B cell (primary cell): ENCODE measurements around the gene ADAMTSL5. TPM values are rescaled to one million over a fixed set of nuclear protein-coding genes. Genes with fewer than 3 reads are reported as not detected.
"Not testable (repeated sequence)": the region's sequence is repeated elsewhere in the genome, so short reads cannot be mapped to it uniquely, and the experiment has no call there.

ENCODE experiments used
- ATAC-seq: fragments of 200-7000 bp; cut with Tn5 transposase; one replicate; pipeline ENCODE4 v1.10.0; 2021; ENCODE audit warnings: low read depth, mild to moderate bottlenecking, moderate number of reproducible peaks, moderate library complexity
- CTCF ChIA-PET: fragments of 350-600 bp; sonication (Branson Sonifier 250); formaldehyde crosslinking; loops from one replicate; lab custom pipeline; 2021; ENCODE audit warnings: antibody characterized with exemption, inconsistent platforms; lab: Charles Lee
- POLR2A ChIA-PET: fragments of 350-600 bp; sonication (Branson Sonifier 250); formaldehyde crosslinking; loops from one replicate; lab custom pipeline; 2021; ENCODE audit warnings: antibody characterized with exemption; lab: Charles Lee
- DNase-seq: peaks from one replicate; pipeline ENCODE4 v3.0.0; 2013
- H2AFZ ChIP-seq: 2 replicates; pipeline ENCODE4 v1.6.1; 2012; ENCODE audit warnings: mild to moderate bottlenecking, low read depth, low read length; ENCODE audit not compliant: insufficient read depth, poor library complexity, severe bottlenecking
- H3K27ac ChIP-seq, 2 donors: 1 replicate in 1 of 2; 2 replicates in 1 of 2; pipeline ENCODE4 v1.5.1; 2012 to 2013; ENCODE audit warnings: low read length in 2 of 2, mild to moderate bottlenecking in 2 of 2, moderate library complexity in 1 of 2
- H3K27me3 ChIP-seq, 4 experiments: fragments of 200-600 bp in 1 of 4; sonication (generic) in 1 of 4; replicated peaks in 1 of 4; 1 replicate in 2 of 4; 2 replicates in 2 of 4; pipeline versions ENCODE4 v1.6.1 to v1.7.0; 2013 to 2016; ENCODE audit warnings: low read length in 3 of 4, mild to moderate bottlenecking in 2 of 4, mixed read lengths in 1 of 4, moderate library complexity in 1 of 4; ENCODE audit not compliant: insufficient read depth in 4 of 4, control insufficient read depth in 3 of 4; ENCODE audit errors: control extremely low read depth in 1 of 4
- H3K36me3 ChIP-seq, 2 experiments: replicated peaks in 1 of 2; 1 replicate in 1 of 2; 2 replicates in 1 of 2; pipeline versions ENCODE4 v1.6.1 to v1.7.1; 2013; ENCODE audit warnings: low read length in 1 of 2; ENCODE audit not compliant: insufficient read depth in 2 of 2, control insufficient read depth in 1 of 2; ENCODE audit errors: control extremely low read depth in 1 of 2, extremely low read depth in 1 of 2
- H3K4me1 ChIP-seq, 2 donors: fragments of 200-600 bp in 1 of 2; sonication (generic) in 1 of 2; 1 replicate in 1 of 2; 2 replicates in 1 of 2; pipeline versions ENCODE4 v1.5.1 to v1.6.1; 2013 to 2017; ENCODE audit warnings: low read length in 2 of 2; ENCODE audit not compliant: control insufficient read depth in 2 of 2, insufficient read depth in 2 of 2
- H3K4me2 ChIP-seq: replicated peaks from 2 replicates; pipeline ENCODE3; 2012; ENCODE audit warnings: mild to moderate bottlenecking, low read depth, low read length; ENCODE audit not compliant: poor library complexity, severe bottlenecking
- H3K4me3 ChIP-seq, 5 experiments: fragments of 200-600 bp in 1 of 5; sonication (generic) in 1 of 5; 1 replicate in 3 of 5; 2 replicates in 2 of 5; pipeline versions ENCODE4 v1.5.1 to v1.7.0; 2011 to 2016; ENCODE audit warnings: low read length in 4 of 5, mild to moderate bottlenecking in 4 of 5, low read depth in 2 of 5, control low read depth in 1 of 5, moderate library complexity in 1 of 5; ENCODE audit not compliant: insufficient read depth in 1 of 5; ENCODE audit errors: control extremely low read depth in 1 of 5, extremely low read depth in 1 of 5
- H3K79me2 ChIP-seq: fragments of 200-600 bp; sonication (generic); one replicate; pipeline ENCODE4 v1.6.0; 2016; ENCODE audit warnings: low read length; ENCODE audit not compliant: control insufficient read depth, insufficient read depth
- H3K9ac ChIP-seq: fragments of 200-600 bp; sonication (generic); 2 replicates; pipeline ENCODE4 v1.6.1; 2017; ENCODE audit warnings: mild to moderate bottlenecking, low read length, moderate library complexity
- H3K9me3 ChIP-seq, 3 donors: one replicate each; pipeline versions ENCODE4 v1.6.1 to v1.7.1; 2013; ENCODE audit warnings: low read length in 2 of 3; ENCODE audit not compliant: control insufficient read depth in 2 of 3, insufficient read depth in 1 of 3; ENCODE audit errors: control extremely low read depth in 1 of 3
- H4K20me1 ChIP-seq: 2 replicates; pipeline ENCODE4 v1.6.0; 2012; ENCODE audit warnings: mild to moderate bottlenecking, low read length; ENCODE audit not compliant: insufficient read depth, control insufficient read depth, poor library complexity, severe bottlenecking
- H3K27ac Mint-ChIP-seq: one replicate; pipeline ENCODE4 v1.8.0; 2021; ENCODE audit warnings: mixed read lengths
- H3K27me3 Mint-ChIP-seq: one replicate; pipeline ENCODE4 v1.8.0; 2021; ENCODE audit warnings: mixed read lengths
- H3K4me1 Mint-ChIP-seq: one replicate; pipeline ENCODE4 v1.8.0; 2021; ENCODE audit warnings: mixed read lengths
- H3K4me3 Mint-ChIP-seq: one replicate; pipeline ENCODE4 v1.8.0; 2021; ENCODE audit warnings: mixed read lengths
- H3K9me3 Mint-ChIP-seq: one replicate; pipeline ENCODE4 v1.8.0; 2022; ENCODE audit warnings: mixed read lengths; ENCODE audit not compliant: insufficient read depth
- EZH2 ChIP-seq: IDR thresholded peaks from 2 replicates; pipeline ENCODE4 v1.6.1; 2012; ENCODE audit warnings: borderline replicate concordance, low read depth, mild to moderate bottlenecking, moderate library complexity, low read length; ENCODE audit not compliant: insufficient read depth, poor library complexity, severe bottlenecking
- WGBS: methylation state at CpG from one replicate; pipeline ENCODE4 v1.1.5; 2013; ENCODE audit warnings: missing lambda C conversion rate; ENCODE audit not compliant: insufficient coverage; 5-methylcytosine and 5-hydroxymethylcytosine counted together
- intact Hi-C: fragments of 100-400 bp; cut with micrococcal nuclease; formaldehyde crosslinking; loops from one replicate; pipeline ENCODE4 v1.10.0; 2022
- polyA plus RNA-seq: library from polyadenylated mRNA; depleted of rRNA; stranded (reverse); fragments of >200 nt; gene quantifications from 2 replicates; pipeline ENCODE4 v1.2.3, GENCODE V29; 2012
- total RNA-seq, 2 donors: library from RNA; stranded (reverse); fragments of 120-200 nt in 1 of 2; gene quantifications; 1 replicate in 1 of 2; 2 replicates in 1 of 2; pipeline versions ENCODE4 v1.2.3 to v1.2.4, GENCODE V29; 2013 to 2022
- TF ChIP-seq, protein P1 (sequence below): fragments of 200-600 bp; IDR thresholded peaks from one replicate; pipeline ENCODE4 v1.8.0; 2022; ENCODE audit warnings: antibody characterized with exemption, mild to moderate bottlenecking

The ADAMTSL5 gene
- total and polyA plus RNA-seq, 2 donors (not counting 1 experiment from before 2014, with no cell fraction given), result 0.09 TPM; not detected in 1

DNA sequence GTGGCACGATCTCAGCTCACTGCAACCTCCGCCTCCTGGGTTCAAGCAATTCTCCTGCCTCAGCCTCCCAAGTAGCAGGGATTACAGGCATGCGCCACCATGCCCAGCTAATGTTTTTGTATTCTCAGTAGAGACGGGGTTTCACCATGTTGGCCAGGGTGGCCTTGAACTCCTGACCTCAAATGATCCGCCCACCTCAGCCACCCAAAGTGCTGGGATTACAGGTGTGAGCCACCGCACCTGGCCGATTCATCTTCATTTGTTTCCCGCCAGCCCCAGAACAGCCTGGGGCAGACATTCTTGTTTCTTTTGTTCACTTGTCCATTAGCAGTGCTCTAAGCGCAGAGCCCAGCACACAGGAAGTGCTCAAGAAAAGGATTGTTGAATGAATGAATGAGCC is 35.8 kb downstream of the ADAMTSL5 start:
- POLR2A ChIA-PET, H3K9me3 ChIP-seq, H3K9me3 Mint-ChIP-seq, H3K4me2 ChIP-seq, CTCF ChIA-PET, H3K27ac ChIP-seq, H3K36me3 ChIP-seq, H3K4me3 ChIP-seq, ATAC-seq, H3K27me3 Mint-ChIP-seq, DNase-seq, H3K9ac ChIP-seq, H3K27ac Mint-ChIP-seq, intact Hi-C loops, H2AFZ ChIP-seq: not testable (repeated sequence)
- Histone ChIP-seq H3K79me2 (peaks cover 30% of the 10 kb centered on the region), H4K20me1 (peaks cover 50% of the 10 kb centered on the region), H3K27me3 (peaks cover 0 to 10% (median 5%) of the 10 kb centered on the region in 4 experiments), H3K4me1 (peaks cover 13 to 24% of the 10 kb centered on the region in 2 donors)
- Mint-ChIP-seq H3K4me3 (peak overlapping the region; percentile 39), H3K4me1 (peaks cover 17% of the 10 kb centered on the region)
- 92% methylated on average over 6 of the region's 9 CpGs for WGBS

DNA sequence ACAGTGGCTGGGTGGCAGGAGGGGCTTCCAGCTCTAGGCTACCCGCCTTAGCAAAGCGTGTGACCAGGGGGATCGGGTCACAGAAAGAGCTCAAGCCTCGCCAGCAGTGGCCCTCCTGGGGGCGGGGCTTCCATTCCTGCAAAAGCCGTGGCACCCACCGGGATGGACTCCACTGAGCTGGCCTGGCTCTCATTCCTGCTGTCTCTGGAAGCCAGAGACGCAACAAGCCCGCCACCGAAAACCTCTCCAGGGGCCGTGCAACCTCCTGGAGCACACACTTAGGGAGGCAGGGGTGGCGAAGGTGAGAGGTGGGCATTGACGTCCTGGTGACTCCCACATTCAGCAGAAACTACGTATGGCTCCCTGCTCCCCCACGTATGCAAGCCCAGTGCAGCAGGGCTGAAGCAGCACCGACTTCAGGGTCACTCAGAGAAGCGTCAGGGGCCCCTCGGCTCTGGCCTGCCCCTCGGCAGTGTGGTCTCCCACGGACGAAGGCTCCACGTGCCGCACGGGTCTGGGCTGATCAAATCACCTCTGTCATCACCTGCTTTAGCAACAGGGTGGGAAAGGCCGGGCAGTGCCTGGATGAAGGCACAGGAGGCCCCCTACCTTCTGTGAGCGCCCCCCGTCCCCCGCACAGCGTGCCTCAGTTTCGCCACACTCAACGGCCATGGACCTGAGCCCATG is 36.9 kb downstream of the ADAMTSL5 start:
- Histone ChIP-seq H3K36me3 (peaks cover 0 to 4% of the 10 kb centered on the region in 2 experiments), H3K4me1 (peaks cover 25 to 36% of the 10 kb centered on the region in 2 donors), H3K4me3 (no peak overlapping the region), H4K20me1 (peaks cover 62% of the 10 kb centered on the region), H2AFZ (no peak overlapping the region), H3K9me3 (no peaks in the 10 kb centered on the region), H3K27me3 (peaks cover 0 to 22% (median 10%) of the 10 kb centered on the region in 4 experiments), H3K4me2 (no peak overlapping the region), H3K79me2 (peaks cover 33% of the 10 kb centered on the region), H3K9ac (no peak overlapping the region), H3K27ac (no peak overlapping the region)
- DNase-seq (no peak), ATAC-seq (no peak)
- POLR2A ChIA-PET, result interaction anchor here (0.8 kb wide), 1 partner anchor 22 kb away, joined by 10 read pairs; no protein-coding TSS in a partner anchor
- H3K27ac Mint-ChIP-seq, result no peak overlapping the region
- 98% methylated on average over 31 of the region's 31 CpGs for whole genome bisulfite sequencing
- H3K9me3 Mint-ChIP-seq, result no peaks in the 10 kb centered on the region
- TF ChIP-seq EZH2, result no peak
- TF ChIP-seq, protein P1, sequence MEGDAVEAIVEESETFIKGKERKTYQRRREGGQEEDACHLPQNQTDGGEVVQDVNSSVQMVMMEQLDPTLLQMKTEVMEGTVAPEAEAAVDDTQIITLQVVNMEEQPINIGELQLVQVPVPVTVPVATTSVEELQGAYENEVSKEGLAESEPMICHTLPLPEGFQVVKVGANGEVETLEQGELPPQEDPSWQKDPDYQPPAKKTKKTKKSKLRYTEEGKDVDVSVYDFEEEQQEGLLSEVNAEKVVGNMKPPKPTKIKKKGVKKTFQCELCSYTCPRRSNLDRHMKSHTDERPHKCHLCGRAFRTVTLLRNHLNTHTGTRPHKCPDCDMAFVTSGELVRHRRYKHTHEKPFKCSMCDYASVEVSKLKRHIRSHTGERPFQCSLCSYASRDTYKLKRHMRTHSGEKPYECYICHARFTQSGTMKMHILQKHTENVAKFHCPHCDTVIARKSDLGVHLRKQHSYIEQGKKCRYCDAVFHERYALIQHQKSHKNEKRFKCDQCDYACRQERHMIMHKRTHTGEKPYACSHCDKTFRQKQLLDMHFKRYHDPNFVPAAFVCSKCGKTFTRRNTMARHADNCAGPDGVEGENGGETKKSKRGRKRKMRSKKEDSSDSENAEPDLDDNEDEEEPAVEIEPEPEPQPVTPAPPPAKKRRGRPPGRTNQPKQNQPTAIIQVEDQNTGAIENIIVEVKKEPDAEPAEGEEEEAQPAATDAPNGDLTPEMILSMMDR, result no peak
- H3K27me3 Mint-ChIP-seq, result peaks cover 3% of the 10 kb centered on the region
- intact Hi-C loops, result no loop called here
- peaks cover 27% of the 10 kb centered on the region for H3K4me1 Mint-ChIP-seq
- CTCF ChIA-PET, result interaction anchor here (1.1 kb wide), 1 partner anchor 32 kb away, joined by 3 read pairs; no protein-coding TSS in a partner anchor
- no peak overlapping the region for H3K4me3 Mint-ChIP-seq
